Motor neuron (in vitro differentiated cells): ENCODE results near the gene ADGRG6. TPM values are rescaled to one million over a fixed set of nuclear protein-coding genes. Genes with fewer than 3 reads are reported as not detected.
"Not testable (repeated sequence)": the region's sequence is repeated elsewhere in the genome, so short reads cannot be mapped to it uniquely, and the experiment has no call there.

Experiments used
- ATAC-seq, 8 experiments: fragments of 200-7000 bp; cut with Tn5 transposase; replicated peaks in 6 of 8; 2 replicates each; pipeline ENCODE4 v1.8.0; 2021; ENCODE audit warnings: mild to moderate bottlenecking in 8 of 8, moderate library complexity in 8 of 8
- H3K27ac ChIP-seq, 2 donors: fragments of 250-450 bp; sonication (Bioruptor Pico); 2 replicates each; pipeline ENCODE4 v1.9.0; 2021; ENCODE audit warnings: antibody characterized with exemption in 2 of 2, mild to moderate bottlenecking in 2 of 2, moderate library complexity in 1 of 2
- H3K4me1 ChIP-seq, 2 donors: fragments of 250-450 bp; sonication (Bioruptor Pico); replicated peaks in 1 of 2; 2 replicates each; pipeline ENCODE4 v1.6.1; 2021; ENCODE audit warnings: antibody characterized with exemption in 2 of 2, mild to moderate bottlenecking in 2 of 2, moderate library complexity in 1 of 2
- H3K4me3 ChIP-seq, 5 donors: fragments of 250-450 bp; sonication (Bioruptor Pico); 2 replicates each; pipeline ENCODE4 v1.9.0; 2021; ENCODE audit warnings: antibody characterized with exemption in 5 of 5, mild to moderate bottlenecking in 5 of 5, moderate library complexity in 4 of 5
- whole genome bisulfite sequencing, 10 experiments: fragments of 450-650 bp; shearing (Covaris generic); methylation state at CpG; one replicate each; pipeline ENCODE4 v1.0.0; 2022; 5-methylcytosine and 5-hydroxymethylcytosine counted together
- in situ Hi-C, 9 experiments: fragments of 400-800 bp; cut with MboI; loops; one replicate each; pipeline ENCODE4 v1.15.0; 2021; ENCODE audit warnings: low sequenced_read_pairs in 9 of 9, low pct_unique_long_range_greater_than_20kb in 2 of 9; ENCODE audit not compliant: unreplicated experiment in 9 of 9
- total RNA-seq, 8 experiments: library from RNA; unstranded; fragments of 300-600 nt; gene quantifications; 2 replicates each; pipeline versions ENCODE4 v1.2.3 to v1.2.4, GENCODE V29; 2022

Gene ADGRG6
- total RNA-seq, 8 experiments from 2014 or later: 0.07 to 0.71 (median 0.53) TPM

- in situ Hi-C loops: no loop called here
- H3K4me3 ChIP-seq: no peak overlapping the region
- H3K27ac ChIP-seq: no peak overlapping the region
- no peak for ATAC-seq
- 50 to 100% (median 88%) methylated on average over 1 of the region's 1 CpG; no CpG with 5 or more reads in 7 of the 10 experiments for WGBS, 10 experiments
- peaks cover 0 to 5% of the 10 kb centered on the region in 2 donors for H3K4me1 ChIP-seq
Measured at GRCh38 chr6:142417331-142417750, 115.5 kb downstream of the ADGRG6 start.

- Histone ChIP-seq H3K27ac (no peak overlapping the region), H3K4me3 (no peak overlapping the region), H3K4me1 (peaks cover 0 to 5% of the 10 kb centered on the region in 2 donors)
- in situ Hi-C loops: no loop called here
- 50 to 97% (median 79%) methylated on average over 1 to 3 of the region's 3 CpGs; no CpG with 5 or more reads in 3 of the 10 experiments for WGBS, 10 experiments
- ATAC-seq: no peak
Measured at GRCh38 chr6:142419071-142419470, 117.3 kb downstream of the ADGRG6 start.

DNA sequence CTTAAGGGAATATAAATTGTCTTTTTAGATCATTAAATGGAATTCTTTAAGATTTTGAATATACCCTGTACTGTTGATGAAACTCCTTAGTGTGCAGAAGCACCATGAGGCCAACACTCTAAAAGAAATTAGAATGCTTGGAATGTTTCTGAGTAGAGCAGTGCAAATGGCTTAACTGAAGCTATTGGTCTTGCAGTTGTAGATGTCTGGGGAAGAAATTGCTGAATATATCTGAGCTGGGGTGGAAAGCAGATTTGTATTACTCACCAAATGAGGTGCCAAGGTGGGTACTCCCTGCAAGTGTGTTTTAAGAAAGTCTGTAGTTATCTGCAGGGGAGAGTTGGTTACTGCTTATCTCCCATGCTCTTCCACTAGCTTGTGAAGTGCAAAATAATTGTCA, 119.0 kb downstream of the ADGRG6 start:
- no peak overlapping the region for H3K4me3 ChIP-seq
- in situ Hi-C loops: no loop called here
- no peak overlapping the region for H3K27ac ChIP-seq
- peaks cover 0 to 5% of the 10 kb centered on the region in 2 donors for H3K4me1 ChIP-seq
- ATAC-seq: no peak

DNA sequence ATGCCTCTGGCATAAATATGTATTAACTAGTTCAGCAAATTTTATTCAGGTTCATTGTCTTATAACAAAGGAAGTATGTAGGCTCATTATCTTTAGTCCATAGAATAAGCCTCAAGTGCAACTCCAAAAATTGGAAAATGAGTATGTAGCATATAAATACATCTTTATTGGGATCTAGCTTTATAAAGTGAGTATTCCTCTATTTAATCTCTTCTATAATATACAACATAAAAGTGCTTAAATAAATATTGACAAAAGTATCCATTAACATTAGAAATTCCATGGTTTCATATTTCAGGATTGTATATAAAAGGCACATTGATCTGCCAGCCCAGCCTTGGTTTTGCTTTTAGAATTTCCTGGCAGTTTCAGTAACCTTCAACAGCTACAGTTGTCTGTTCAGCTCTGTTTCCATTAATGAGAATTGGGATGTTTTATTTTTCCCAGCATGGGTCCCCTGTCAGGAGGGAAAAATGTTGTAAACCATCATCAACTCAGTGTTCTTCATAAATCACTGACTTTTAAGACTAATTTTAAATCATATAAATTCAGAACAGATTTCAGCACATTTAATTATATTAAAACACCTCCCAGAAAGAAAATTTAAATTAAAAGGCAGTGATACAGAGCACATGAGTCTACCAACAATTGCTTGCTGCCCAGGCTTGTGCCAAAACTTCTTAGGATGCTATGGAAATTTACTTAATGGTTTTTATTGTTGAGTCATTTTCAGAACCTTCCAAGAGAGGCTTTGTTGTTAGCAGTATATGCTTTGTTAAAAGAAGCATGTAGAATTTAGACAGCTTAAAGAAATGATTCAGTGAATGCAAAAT, 119.7 kb downstream of the ADGRG6 start:
- peaks cover 0 to 4% of the 10 kb centered on the region in 2 donors for H3K4me1 ChIP-seq
- in situ Hi-C loops: no loop called here
- H3K27ac ChIP-seq: no peak overlapping the region
- no peak overlapping the region for H3K4me3 ChIP-seq
- ATAC-seq: peak in 2 of 8 experiments; percentile 49 to 91

GRCh38 chr6:142426444-142427132, 124.8 kb downstream of the ADGRG6 start:
- H3K4me1 ChIP-seq, ATAC-seq, in situ Hi-C loops, H3K4me3 ChIP-seq, H3K27ac ChIP-seq: not testable (repeated sequence)
- WGBS, 10 experiments: 20% methylated on average over 1 of the region's 2 CpGs; no CpG with 5 or more reads in 9 of the 10 experiments

DNA sequence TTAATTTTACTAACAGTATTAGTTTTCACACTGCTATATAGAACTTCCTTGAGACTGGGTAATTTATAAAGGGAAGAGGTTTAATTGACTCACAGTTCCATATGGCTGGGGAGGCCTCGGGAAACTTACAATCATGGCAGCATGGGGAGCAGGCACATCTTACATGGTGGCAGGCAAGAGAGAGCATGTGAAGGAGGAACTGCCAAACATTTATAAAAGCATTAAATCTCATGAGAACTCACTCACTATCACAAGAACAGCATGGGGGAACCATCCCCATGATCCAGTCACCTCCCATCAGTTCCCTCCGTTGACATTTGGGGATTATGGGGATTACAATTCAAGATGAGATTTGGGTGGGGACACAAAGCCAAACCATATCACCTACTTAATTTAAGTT, 126.7 kb downstream of the ADGRG6 start:
- H3K4me1 ChIP-seq, H3K27ac ChIP-seq, H3K4me3 ChIP-seq, in situ Hi-C loops, ATAC-seq: not testable (repeated sequence)
- WGBS, 10 experiments: 0 to 100% (median 83%) methylated on average over 1 to 2 of the region's 2 CpGs; no CpG with 5 or more reads in 2 of the 10 experiments

DNA sequence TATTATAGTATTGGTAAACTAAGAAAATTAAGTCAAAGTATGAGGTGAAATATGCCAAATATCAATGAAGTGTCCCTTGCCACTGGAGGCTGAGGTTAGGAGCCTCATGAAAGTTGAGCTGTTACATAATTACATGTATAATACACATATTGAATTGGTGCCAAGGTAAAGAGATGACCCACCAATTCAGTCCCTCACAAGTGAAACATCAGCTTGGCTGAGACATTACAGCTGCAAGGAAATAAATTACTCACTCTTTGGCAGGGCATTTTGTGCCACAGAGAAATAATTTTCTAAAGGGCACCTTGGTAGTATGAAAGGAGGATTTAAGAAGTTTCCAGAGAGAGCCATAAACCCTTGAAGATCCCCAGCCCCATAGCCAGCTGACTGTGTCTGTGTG, 127.4 kb downstream of the ADGRG6 start:
- no peak overlapping the region for H3K27ac ChIP-seq
- no peak for ATAC-seq
- no peak overlapping the region for H3K4me3 ChIP-seq
- in situ Hi-C loops: no loop called here
- no peaks in the 10 kb centered on the region for H3K4me1 ChIP-seq

DNA sequence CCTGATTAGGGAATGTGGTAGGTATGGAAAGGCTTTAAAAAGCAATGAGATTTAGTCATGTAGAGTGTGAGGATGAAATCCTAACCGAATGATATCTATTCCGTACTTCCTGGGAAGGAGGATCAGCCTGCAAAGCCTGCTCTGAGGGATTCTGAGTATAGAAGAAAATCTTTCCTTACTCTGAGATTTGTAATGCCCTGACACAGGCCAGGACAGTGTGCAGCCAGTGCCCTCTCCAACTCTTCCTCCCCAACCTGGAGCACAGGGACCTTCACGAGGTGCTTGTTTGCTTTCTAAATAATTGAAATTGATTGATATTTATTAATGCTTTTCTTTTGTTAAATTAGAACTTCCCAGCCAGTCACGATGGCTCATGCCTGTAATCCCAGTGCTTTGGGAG, 131.6 kb downstream of the ADGRG6 start:
- Histone ChIP-seq H3K27ac (no peak overlapping the region), H3K4me1 (no peaks in the 10 kb centered on the region), H3K4me3 (no peak overlapping the region)
- ATAC-seq: no peak
- in situ Hi-C loops: no loop called here
- 59 to 96% (median 85%) methylated on average over 1 to 4 of the region's 4 CpGs; no CpG with 5 or more reads in 1 of the 10 experiments for WGBS, 10 experiments

DNA sequence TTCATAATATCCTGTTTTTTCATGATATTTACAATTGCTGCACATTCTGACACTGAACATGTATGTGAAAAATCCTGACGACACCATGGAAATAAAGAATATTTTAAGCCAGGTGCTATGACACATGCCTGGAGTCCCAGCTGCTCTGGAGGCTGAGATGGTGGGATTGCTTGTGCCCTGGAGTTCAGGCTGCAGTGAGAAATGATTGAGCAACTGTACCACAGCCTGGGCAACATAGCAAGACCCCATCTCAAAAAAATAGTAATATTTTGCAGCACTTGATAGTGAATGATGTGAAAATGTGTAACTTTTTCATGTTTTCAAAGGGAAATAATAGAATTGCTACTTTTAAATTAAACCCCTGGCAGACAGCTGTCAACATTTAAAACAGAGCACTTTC, 137.1 kb downstream of the ADGRG6 start:
- in situ Hi-C loops: no loop called here
- 85 to 100% (median 94%) methylated on average over 1 of the region's 1 CpG; no CpG with 5 or more reads in 6 of the 10 experiments for WGBS, 10 experiments
- no peak overlapping the region for H3K27ac ChIP-seq
- H3K4me3 ChIP-seq: no peak overlapping the region
- no peak for ATAC-seq
- no peaks in the 10 kb centered on the region for H3K4me1 ChIP-seq

GRCh38 chr6:142440600-142441293, 138.9 kb downstream of the ADGRG6 start:
- Histone ChIP-seq H3K4me3 (no peak overlapping the region), H3K27ac (no peak overlapping the region), H3K4me1 (peaks cover 4 to 8% of the 10 kb centered on the region in 2 donors)
- in situ Hi-C loops: no loop called here
- 0 to 83% (median 46%) methylated on average over 1 to 4 of the region's 4 CpGs; no CpG with 5 or more reads in 1 of the 10 experiments for WGBS, 10 experiments
- ATAC-seq: peak in 3 of 8 experiments; percentile 21 to 86 (median 76)

DNA sequence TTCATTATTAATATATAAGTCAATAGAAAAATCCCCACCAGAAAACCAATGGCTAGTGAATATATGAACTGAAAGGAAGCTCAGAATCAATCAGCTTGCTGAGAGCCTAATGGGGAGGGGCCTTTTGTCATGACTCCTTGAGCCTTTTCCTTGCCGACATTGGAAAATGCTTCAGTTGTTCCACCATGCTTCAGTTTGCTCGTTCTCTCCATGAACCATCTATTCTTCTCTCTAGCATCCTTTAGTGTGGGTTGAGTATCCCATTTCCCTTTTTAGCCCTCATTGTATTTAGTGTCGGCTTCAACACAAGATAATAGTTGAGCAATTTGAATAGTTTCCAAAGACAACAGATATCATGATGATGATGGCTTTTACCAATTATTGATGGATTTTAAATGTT, 139.9 kb downstream of the ADGRG6 start:
- no peak overlapping the region for H3K27ac ChIP-seq
- no peak overlapping the region for H3K4me3 ChIP-seq
- 67 to 100% (median 85%) methylated on average over 1 to 3 of the region's 3 CpGs; no CpG with 5 or more reads in 2 of the 10 experiments for WGBS, 10 experiments
- in situ Hi-C loops: no loop called here
- ATAC-seq: no peak
- H3K4me1 ChIP-seq: peaks cover 4 to 8% of the 10 kb centered on the region in 2 donors

DNA sequence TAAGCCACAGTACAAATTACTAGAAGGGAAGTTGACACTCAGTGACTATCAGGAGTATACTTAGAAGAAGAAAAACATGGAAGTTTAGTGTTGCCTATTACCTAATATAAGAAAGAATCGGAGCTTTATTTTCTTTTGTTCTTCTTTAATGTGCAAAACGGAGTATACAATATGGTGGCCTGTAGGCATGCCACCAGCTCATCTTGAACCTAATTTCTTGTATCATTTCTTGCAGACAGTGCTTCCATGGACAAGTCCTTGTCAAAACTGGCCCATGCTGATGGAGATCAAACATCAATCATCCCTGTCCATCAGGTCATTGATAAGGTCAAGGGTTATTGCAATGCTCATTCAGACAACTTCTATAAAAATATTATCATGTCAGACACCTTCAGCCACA, 141.3 kb downstream of the ADGRG6 start:
- in situ Hi-C loops: no loop called here

DNA sequence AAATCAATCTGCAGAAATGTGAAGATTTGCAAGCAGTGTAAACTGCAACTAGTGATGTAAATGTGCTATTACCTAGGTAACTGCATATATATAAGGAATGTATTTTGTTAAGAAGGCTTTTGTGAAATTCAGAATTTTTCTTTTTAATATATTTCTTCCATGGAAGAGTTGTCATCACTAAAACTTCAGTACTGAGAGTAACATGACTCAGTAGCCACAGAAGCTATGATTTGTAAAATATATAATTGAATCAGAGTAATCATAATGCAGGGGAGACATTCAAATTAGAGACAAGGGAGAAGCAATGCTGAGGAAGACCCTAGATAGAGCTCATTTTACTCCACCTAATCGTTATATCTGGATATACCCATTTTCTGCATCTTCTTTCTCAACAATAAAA, 141.7 kb downstream of the ADGRG6 start:
- H3K4me1 ChIP-seq: peaks cover 4 to 8% of the 10 kb centered on the region in 2 donors
- 0 to 100% (median 82%) methylated on average over 1 of the region's 1 CpG for WGBS, 10 experiments
- no peak for ATAC-seq
- in situ Hi-C loops: no loop called here
- H3K4me3 ChIP-seq: no peak overlapping the region
- no peak overlapping the region for H3K27ac ChIP-seq

More for the DNA sequence above, 141.3 kb downstream of the ADGRG6 start:
- no peak overlapping the region for H3K4me3 ChIP-seq
- peaks cover 4 to 8% of the 10 kb centered on the region in 2 donors for H3K4me1 ChIP-seq
- 56 to 100% (median 96%) methylated on average over 1 to 2 of the region's 2 CpGs for WGBS, 10 experiments
- ATAC-seq: no peak
- H3K27ac ChIP-seq: no peak overlapping the region
